Naive thymus-derived CD4-positive, alpha-beta T cell (primary cell): Measurements from ENCODE around the gene CZIB. TPM values are rescaled to one million over a fixed set of nuclear protein-coding genes. Genes with fewer than 3 reads are reported as not detected.
"Not testable (repeated sequence)": the region's sequence is repeated elsewhere in the genome, so short reads cannot be mapped to it uniquely, and the experiment has no call there.

Experiments used
- ATAC-seq: fragments of 150-1000 bp; cut with Tn5 transposase; 2 replicates; pipeline ENCODE4 v1.10.0; 2021; ENCODE audit warnings: mild to moderate bottlenecking, moderate library complexity
- CTCF ChIA-PET: fragments of 350-600 bp; sonication (Branson Sonifier 250); formaldehyde crosslinking; loops from one replicate; lab custom pipeline; 2021; ENCODE audit warnings: antibody characterized with exemption; lab: Charles Lee
- POLR2A ChIA-PET: fragments of 350-600 bp; sonication (Branson Sonifier 250); formaldehyde crosslinking; loops from one replicate; lab custom pipeline; 2021; ENCODE audit warnings: antibody characterized with exemption, inconsistent platforms; lab: Charles Lee
- DNase-seq, 9 donors: peaks; one replicate each; pipeline versions ENCODE4 v3.0.0 to v3.0.0-alpha.2; 2020 to 2022; ENCODE audit warnings: mixed read lengths in 1 of 9
- H3K27ac ChIP-seq: one replicate; pipeline ENCODE4 v1.7.0; 2013; ENCODE audit warnings: mild to moderate bottlenecking, low read depth, low read length, moderate library complexity
- H3K27me3 ChIP-seq, 2 donors: one replicate each; pipeline ENCODE4 v1.7.0; 2013; ENCODE audit warnings: low read length in 2 of 2, mild to moderate bottlenecking in 2 of 2, moderate library complexity in 2 of 2; ENCODE audit not compliant: control insufficient read depth in 2 of 2, insufficient read depth in 2 of 2
- H3K36me3 ChIP-seq, 3 experiments: 1 replicate in 2 of 3; 2 replicates in 1 of 3; pipeline ENCODE4 v1.7.0; 2013; ENCODE audit warnings: low read length in 3 of 3, mild to moderate bottlenecking in 3 of 3, moderate library complexity in 1 of 3; ENCODE audit not compliant: insufficient read depth in 3 of 3, control insufficient read depth in 2 of 3
- H3K4me1 ChIP-seq, 2 donors: one replicate each; pipeline ENCODE4 v1.7.0; 2013; ENCODE audit warnings: low read length in 2 of 2, mild to moderate bottlenecking in 2 of 2, moderate library complexity in 1 of 2; ENCODE audit not compliant: control insufficient read depth in 2 of 2, insufficient read depth in 2 of 2
- H3K4me3 ChIP-seq: 2 replicates; pipeline ENCODE4 v1.7.0; 2013; ENCODE audit warnings: mild to moderate bottlenecking, low read length
- H3K9me3 ChIP-seq, 3 experiments: 1 replicate in 2 of 3; 2 replicates in 1 of 3; pipeline ENCODE4 v1.7.0; 2013; ENCODE audit warnings: low read length in 3 of 3; ENCODE audit not compliant: control insufficient read depth in 2 of 3
- H3K27ac Mint-ChIP-seq, 9 donors: one replicate each; pipeline ENCODE4 v1.8.0; 2020 to 2022; ENCODE audit warnings: mixed read lengths in 9 of 9, mild to moderate bottlenecking in 8 of 9, moderate library complexity in 5 of 9, inconsistent platforms in 2 of 9
- H3K27me3 Mint-ChIP-seq, 5 donors: one replicate each; pipeline ENCODE4 v1.8.0; 2021 to 2022; ENCODE audit warnings: mixed read lengths in 5 of 5, mild to moderate bottlenecking in 1 of 5
- H3K36me3 Mint-ChIP-seq, 5 donors: one replicate each; pipeline ENCODE4 v1.8.0; 2020 to 2022; ENCODE audit warnings: mixed read lengths in 5 of 5, mild to moderate bottlenecking in 3 of 5, inconsistent platforms in 1 of 5
- H3K4me1 Mint-ChIP-seq, 7 donors: one replicate each; pipeline ENCODE4 v1.8.0; 2020 to 2022; ENCODE audit warnings: mixed read lengths in 7 of 7, mild to moderate bottlenecking in 3 of 7, inconsistent platforms in 1 of 7
- H3K4me3 Mint-ChIP-seq, 10 donors: one replicate each; pipeline ENCODE4 v1.8.0; 2020 to 2022; ENCODE audit warnings: mild to moderate bottlenecking in 10 of 10, mixed read lengths in 10 of 10, moderate library complexity in 6 of 10, inconsistent platforms in 2 of 10
- H3K9me3 Mint-ChIP-seq, 11 donors: one replicate each; pipeline ENCODE4 v1.8.0; 2020 to 2022; ENCODE audit warnings: mixed read lengths in 11 of 11, mild to moderate bottlenecking in 4 of 11, inconsistent platforms in 1 of 11, moderate library complexity in 1 of 11
- intact Hi-C, 2 donors: fragments of 100-400 bp; cut with micrococcal nuclease; formaldehyde crosslinking; loops; one replicate each; pipeline ENCODE4 v1.15.1; 2023
- polyA plus RNA-seq, 2 donors: library from polyadenylated mRNA; unstranded; fragments of 300-500 nt; fragmentation: Illumina TruSeq; gene quantifications; one replicate each; pipeline ENCODE4 v1.2.3, GENCODE V29; 2021
- total RNA-seq, 6 experiments: library from RNA in 5 of 6; stranded (reverse) in 5 of 6; gene quantifications; 1 replicate in 5 of 6; 2 replicates in 1 of 6; pipeline ENCODE4 v1.2.3 and lab custom pipeline; 2021 to 2026

The CZIB gene
- total and polyA plus RNA-seq, 7 experiments from 2014 or later = 41.9 to 94.9 (median 77.5) TPM

DNA sequence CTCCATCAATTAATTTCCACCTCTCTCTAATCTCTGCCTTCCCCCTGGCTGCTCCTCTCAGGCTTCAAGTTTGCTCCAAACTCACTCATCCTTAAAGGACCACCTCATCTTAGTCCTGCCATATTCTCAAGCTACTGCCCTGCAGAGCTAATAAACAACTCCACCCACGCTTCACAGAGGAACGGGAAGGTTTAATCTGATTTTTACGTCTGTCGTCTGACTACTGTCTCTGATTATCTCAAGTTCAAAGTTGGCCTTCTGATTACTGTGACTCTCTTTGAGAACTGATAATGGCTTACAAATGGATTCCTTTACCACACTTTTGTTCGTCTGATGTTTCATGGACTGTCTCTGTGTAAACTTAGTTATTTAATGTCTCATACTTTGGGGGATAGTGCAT is 31.4 kb downstream of the CZIB start:
- Mint-ChIP-seq H3K27ac (no peak overlapping the region), H3K4me1 (no peaks in the 10 kb centered on the region), H3K27me3 (peaks cover 0 to 15% (median 6%) of the 10 kb centered on the region in 5 donors), H3K36me3 (no peaks in the 10 kb centered on the region), H3K9me3 (peaks cover 0 to 4% (median 0%) of the 10 kb centered on the region in 11 donors), H3K4me3 (no peak overlapping the region)
- no peak overlapping the region for H3K27ac ChIP-seq
- H3K4me1 ChIP-seq = no peaks in the 10 kb centered on the region
- no peak overlapping the region for H3K4me3 ChIP-seq
- DNase-seq (no peak), ATAC-seq (no peak)
- no peaks in the 10 kb centered on the region for H3K9me3 ChIP-seq
- CTCF ChIA-PET = no interaction called here
- H3K27me3 ChIP-seq = no peaks in the 10 kb centered on the region
- intact Hi-C loops = no loop called here
- no peaks in the 10 kb centered on the region for H3K36me3 ChIP-seq
- POLR2A ChIA-PET = interaction anchor here (0.6 kb wide), 1 partner anchor 574 kb away, joined by 4 read pairs; no protein-coding TSS in a partner anchor

DNA sequence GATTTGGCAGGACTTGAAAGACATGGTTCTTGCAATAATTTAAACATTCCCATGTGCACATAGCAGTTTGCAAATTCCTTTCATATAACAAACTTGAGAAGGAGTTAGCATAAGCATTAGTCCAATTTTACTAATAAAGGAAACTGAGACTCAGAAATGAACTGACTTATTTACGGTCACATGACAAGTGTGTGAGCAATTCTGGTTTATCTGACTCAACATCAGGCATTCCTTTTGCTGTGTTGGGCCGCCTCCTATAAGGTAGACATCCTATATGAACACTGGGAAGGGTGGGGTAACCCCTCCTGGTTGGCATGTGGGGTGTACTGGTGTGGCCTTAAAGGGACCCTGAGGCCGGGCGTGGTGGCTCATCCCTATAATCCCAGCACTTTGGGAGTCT is 32.3 kb downstream of the CZIB start:
- Mint-ChIP-seq H3K9me3 (peaks cover 0 to 4% (median 0%) of the 10 kb centered on the region in 11 donors), H3K4me3 (no peak overlapping the region), H3K27me3 (peaks cover 0 to 15% (median 6%) of the 10 kb centered on the region in 5 donors), H3K4me1 (no peaks in the 10 kb centered on the region), H3K36me3 (no peaks in the 10 kb centered on the region), H3K27ac (no peak overlapping the region)
- ChIA-PET CTCF (no interaction called here), POLR2A (no interaction called here)
- intact Hi-C loops = no loop called here
- DNase-seq (no peak), ATAC-seq (no peak)
- Histone ChIP-seq H3K4me3 (no peak overlapping the region), H3K27ac (no peak overlapping the region), H3K9me3 (no peaks in the 10 kb centered on the region), H3K36me3 (no peaks in the 10 kb centered on the region), H3K4me1 (no peaks in the 10 kb centered on the region), H3K27me3 (no peaks in the 10 kb centered on the region)

DNA sequence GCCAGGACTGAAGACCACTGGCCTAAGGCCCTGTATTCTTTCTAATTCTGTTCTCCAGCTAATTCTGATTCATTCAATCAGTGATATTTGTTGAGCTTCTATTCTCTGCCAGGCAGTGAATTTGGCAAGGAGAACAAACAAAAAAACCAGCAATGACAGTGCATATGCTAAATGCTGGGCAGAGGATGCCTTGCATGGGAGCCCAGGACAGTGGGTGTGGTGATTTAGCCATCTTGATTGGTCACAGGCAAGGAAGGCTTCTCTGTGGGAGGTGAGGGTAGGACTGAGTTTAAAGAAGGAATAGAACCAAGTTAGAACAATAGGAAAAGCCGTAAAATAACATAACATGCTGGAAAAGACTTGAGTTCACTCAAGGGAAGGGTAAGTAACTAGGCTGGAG is 33.0 kb downstream of the CZIB start:
- CTCF ChIA-PET = interaction anchor here (0.8 kb wide), 1 partner anchor 311 kb away, joined by 3 read pairs; no protein-coding TSS in a partner anchor
- H3K36me3 Mint-ChIP-seq = no peaks in the 10 kb centered on the region
- H3K27me3 Mint-ChIP-seq = peaks cover 0 to 15% (median 6%) of the 10 kb centered on the region in 5 donors
- ATAC-seq (no peak), DNase-seq (no peak)
- Histone ChIP-seq H3K4me1 (no peaks in the 10 kb centered on the region), H3K27ac (no peak overlapping the region), H3K9me3 (no peaks in the 10 kb centered on the region), H3K36me3 (no peaks in the 10 kb centered on the region), H3K27me3 (no peaks in the 10 kb centered on the region), H3K4me3 (no peak overlapping the region)
- H3K4me1 Mint-ChIP-seq = no peaks in the 10 kb centered on the region
- intact Hi-C loops = no loop called here
- POLR2A ChIA-PET = interaction anchor here (1.7 kb wide), 1 partner anchor 8 kb away, joined by 6 read pairs; no protein-coding TSS in a partner anchor
- H3K27ac Mint-ChIP-seq = no peak overlapping the region
- H3K4me3 Mint-ChIP-seq = no peak overlapping the region
- H3K9me3 Mint-ChIP-seq = no peaks in the 10 kb centered on the region

DNA sequence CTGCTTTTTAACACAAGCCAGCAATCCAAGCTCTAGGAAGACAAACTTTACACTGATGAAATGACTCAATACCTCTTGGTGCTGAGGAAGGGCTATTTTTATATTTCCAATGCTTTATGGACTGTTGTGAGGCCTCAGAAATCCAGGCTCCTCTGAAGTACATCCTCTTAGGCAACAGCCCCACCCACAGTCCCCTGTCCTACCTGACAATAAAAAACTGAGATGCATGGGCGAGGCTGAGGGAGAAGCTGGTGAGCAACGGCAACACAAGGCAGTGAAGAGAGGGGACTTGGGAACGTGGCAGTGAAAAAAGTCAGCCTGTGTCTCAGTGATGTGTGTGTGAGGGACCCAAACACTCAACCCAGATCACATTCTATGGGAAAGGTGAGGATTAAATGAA is 33.9 kb downstream of the CZIB start:
- DNase-seq (no peak), ATAC-seq (no peak)
- ChIA-PET CTCF (no interaction called here), POLR2A (interaction anchor here (1.7 kb wide), 1 partner anchor 9 kb away, joined by 6 read pairs; no protein-coding TSS in a partner anchor)
- H3K4me3 Mint-ChIP-seq = no peak overlapping the region
- H3K36me3 Mint-ChIP-seq = no peaks in the 10 kb centered on the region
- H3K27ac Mint-ChIP-seq = no peak overlapping the region
- no peaks in the 10 kb centered on the region for H3K9me3 Mint-ChIP-seq
- Histone ChIP-seq H3K27me3 (no peaks in the 10 kb centered on the region), H3K4me3 (no peak overlapping the region), H3K36me3 (no peaks in the 10 kb centered on the region), H3K27ac (no peak overlapping the region), H3K9me3 (no peaks in the 10 kb centered on the region), H3K4me1 (no peaks in the 10 kb centered on the region)
- peaks cover 0 to 15% (median 6%) of the 10 kb centered on the region in 5 donors for H3K27me3 Mint-ChIP-seq
- intact Hi-C loops = no loop called here
- no peaks in the 10 kb centered on the region for H3K4me1 Mint-ChIP-seq

DNA sequence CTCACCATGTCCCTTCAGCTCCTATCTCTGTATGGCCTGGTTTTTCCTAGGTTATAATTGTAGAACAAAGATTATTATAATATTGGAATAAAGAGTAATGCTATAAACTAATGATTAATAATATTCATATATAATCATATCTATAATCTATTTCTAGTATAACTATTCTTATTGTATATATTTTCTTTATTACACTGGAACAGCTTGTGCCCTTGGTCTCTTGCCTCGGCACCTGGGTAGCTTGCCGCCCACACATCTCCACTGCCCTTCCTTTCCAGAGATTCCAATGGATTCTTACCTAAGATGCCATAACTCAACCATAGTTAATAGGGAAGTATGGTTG is 34.5 kb downstream of the CZIB start:
- DNase-seq, H3K27ac Mint-ChIP-seq, H3K9me3 ChIP-seq, H3K27ac ChIP-seq, ATAC-seq, CTCF ChIA-PET, H3K4me1 ChIP-seq, H3K4me1 Mint-ChIP-seq, intact Hi-C loops, H3K36me3 Mint-ChIP-seq, H3K9me3 Mint-ChIP-seq, H3K27me3 ChIP-seq, H3K36me3 ChIP-seq, H3K4me3 ChIP-seq, H3K4me3 Mint-ChIP-seq: not testable (repeated sequence)
- POLR2A ChIA-PET = interaction anchor here (1.7 kb wide), 1 partner anchor 10 kb away, joined by 6 read pairs; no protein-coding TSS in a partner anchor
- H3K27me3 Mint-ChIP-seq = peaks cover 0 to 19% (median 6%) of the 10 kb centered on the region in 5 donors

DNA sequence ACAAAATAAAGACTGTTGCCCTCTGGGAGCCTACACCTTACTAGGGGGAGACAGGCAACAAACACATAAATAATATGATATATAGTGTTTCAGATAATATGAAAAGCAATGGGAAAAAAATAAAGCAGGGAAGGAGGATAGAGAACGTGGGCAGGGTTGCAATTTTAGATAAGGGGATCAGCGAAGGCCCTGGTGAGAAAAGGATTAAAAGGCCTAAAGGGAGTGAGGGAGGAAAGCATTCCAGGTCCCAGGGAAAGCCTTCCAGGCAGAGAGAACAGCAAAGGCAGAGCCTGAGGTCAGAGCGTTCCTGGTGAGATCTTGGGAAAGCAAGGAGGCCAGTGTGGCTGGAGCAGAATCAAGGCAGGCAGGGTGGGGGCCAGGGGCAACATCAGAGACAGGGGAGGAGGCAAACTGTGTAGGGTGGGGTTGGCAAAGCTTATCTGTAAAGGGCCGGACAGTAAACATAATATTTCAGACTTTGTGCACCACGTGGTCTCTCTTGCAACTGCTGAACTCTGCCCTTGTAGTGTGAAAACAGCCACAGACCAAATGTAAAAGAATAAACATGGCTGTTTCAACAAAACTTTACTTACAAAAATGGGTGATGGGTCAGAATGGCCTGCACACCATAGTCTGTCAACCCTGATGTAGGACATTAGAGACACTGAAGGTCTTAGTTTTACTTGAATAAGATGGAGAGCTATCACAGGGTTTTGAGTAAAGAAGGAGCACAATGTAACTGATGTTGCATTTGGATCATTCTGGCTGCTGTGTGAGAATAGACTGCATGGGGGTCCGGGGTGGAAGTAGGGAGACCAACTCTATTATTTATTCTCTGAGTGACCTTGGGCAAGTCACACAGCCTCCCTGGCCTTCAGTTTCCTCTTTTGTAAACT is 37.1 kb downstream of the CZIB start:
- Mint-ChIP-seq H3K36me3 (no peaks in the 10 kb centered on the region), H3K4me1 (no peaks in the 10 kb centered on the region), H3K9me3 (no peaks in the 10 kb centered on the region), H3K27me3 (peaks cover 0 to 27% (median 12%) of the 10 kb centered on the region in 5 donors), H3K4me3 (no peak overlapping the region), H3K27ac (no peak overlapping the region)
- ChIA-PET POLR2A (interaction anchor here (1.0 kb wide), 1 partner anchor 15 kb away, joined by 3 read pairs; no protein-coding TSS in a partner anchor), CTCF (interaction anchor here (0.5 to 1.3 kb wide), 4 partner anchors 13 to 304 kb away, joined by 3 to 4 read pairs (median 4); partner anchors contain the start of gene CPT2)
- intact Hi-C loops = loop anchor here (2.0 to 5.0 kb wide), 3 partner anchors 256 to 1287 kb away; partner anchors contain the start of genes ECHDC2 (in 1 of the 2) and SCP2 (in 1 of the 2)
- DNase-seq (no peak), ATAC-seq (no peak)
- no peaks in the 10 kb centered on the region for H3K9me3 ChIP-seq
- no peaks in the 10 kb centered on the region for H3K27me3 ChIP-seq
- no peaks in the 10 kb centered on the region for H3K36me3 ChIP-seq
- H3K27ac ChIP-seq = no peak overlapping the region
- H3K4me1 ChIP-seq = no peaks in the 10 kb centered on the region
- no peak overlapping the region for H3K4me3 ChIP-seq
